T-helper 9 cell (primary cell): ENCODE results near the gene TRAPPC10.

Experiments
- DNase-seq: peaks from one replicate; pipeline ENCODE4 v3.0.0-alpha.2; 2020
- total RNA-seq, 2 donors: gene quantifications; one replicate each; lab custom pipeline; 2026; lab: John Stamatoyannopoulos, UW

Gene TRAPPC10, protein sequence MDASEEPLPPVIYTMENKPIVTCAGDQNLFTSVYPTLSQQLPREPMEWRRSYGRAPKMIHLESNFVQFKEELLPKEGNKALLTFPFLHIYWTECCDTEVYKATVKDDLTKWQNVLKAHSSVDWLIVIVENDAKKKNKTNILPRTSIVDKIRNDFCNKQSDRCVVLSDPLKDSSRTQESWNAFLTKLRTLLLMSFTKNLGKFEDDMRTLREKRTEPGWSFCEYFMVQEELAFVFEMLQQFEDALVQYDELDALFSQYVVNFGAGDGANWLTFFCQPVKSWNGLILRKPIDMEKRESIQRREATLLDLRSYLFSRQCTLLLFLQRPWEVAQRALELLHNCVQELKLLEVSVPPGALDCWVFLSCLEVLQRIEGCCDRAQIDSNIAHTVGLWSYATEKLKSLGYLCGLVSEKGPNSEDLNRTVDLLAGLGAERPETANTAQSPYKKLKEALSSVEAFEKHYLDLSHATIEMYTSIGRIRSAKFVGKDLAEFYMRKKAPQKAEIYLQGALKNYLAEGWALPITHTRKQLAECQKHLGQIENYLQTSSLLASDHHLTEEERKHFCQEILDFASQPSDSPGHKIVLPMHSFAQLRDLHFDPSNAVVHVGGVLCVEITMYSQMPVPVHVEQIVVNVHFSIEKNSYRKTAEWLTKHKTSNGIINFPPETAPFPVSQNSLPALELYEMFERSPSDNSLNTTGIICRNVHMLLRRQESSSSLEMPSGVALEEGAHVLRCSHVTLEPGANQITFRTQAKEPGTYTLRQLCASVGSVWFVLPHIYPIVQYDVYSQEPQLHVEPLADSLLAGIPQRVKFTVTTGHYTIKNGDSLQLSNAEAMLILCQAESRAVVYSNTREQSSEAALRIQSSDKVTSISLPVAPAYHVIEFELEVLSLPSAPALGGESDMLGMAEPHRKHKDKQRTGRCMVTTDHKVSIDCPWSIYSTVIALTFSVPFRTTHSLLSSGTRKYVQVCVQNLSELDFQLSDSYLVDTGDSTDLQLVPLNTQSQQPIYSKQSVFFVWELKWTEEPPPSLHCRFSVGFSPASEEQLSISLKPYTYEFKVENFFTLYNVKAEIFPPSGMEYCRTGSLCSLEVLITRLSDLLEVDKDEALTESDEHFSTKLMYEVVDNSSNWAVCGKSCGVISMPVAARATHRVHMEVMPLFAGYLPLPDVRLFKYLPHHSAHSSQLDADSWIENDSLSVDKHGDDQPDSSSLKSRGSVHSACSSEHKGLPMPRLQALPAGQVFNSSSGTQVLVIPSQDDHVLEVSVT
- 150 reads per million in 2 donors for total RNA-seq

DNA sequence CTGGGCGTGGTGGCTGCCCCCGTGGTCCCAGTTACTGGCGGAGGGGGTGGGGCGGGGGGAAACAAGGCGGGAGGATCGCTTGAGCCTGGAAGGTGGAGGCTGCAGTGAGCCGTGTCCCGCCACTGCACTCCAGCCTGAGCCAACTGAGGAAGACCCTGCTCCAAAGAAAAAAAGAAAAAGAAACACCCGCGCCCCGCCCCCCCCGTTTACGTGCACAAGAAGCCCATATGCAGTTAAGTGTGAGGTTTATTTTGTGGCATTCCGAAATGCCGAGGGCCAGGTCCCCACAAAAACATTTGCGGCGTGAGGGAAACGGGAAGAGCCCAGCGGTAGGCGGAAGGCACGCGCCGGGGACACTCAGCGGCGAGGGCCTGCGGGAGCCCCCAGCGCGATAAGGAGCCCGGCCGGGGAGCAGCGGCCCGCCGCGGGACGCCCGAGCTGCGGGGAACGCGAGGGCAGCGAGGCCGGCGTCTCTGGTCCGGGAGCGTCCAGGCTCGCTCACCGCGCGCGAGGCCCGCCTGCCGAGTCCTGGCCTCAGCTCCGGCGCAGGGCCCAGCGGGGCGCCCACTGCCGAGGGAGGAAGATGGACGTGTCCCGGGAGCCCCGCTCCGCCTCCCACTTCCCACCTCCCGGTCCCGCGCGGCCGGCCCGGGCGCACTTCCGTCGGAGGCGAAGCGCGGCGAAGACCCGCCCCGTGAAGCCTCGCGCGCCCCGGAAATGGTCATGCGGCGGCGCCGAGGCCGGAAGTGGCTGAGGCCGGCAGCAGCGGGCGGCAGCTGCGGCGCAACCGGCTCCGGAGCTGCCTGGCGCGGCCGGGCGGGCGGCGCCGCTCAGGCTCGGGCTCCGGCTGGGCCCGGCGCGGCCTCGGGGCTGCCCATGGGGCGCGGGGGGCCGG lies at the start of gene TRAPPC10:
Gene TRAPPC10 (plus strand): TSS at position 731 of the 895 bp plus-strand sequence. CDS start 185 bp downstream, outside the sequence.
- peak; percentile 67 for DNase-seq

DNA sequence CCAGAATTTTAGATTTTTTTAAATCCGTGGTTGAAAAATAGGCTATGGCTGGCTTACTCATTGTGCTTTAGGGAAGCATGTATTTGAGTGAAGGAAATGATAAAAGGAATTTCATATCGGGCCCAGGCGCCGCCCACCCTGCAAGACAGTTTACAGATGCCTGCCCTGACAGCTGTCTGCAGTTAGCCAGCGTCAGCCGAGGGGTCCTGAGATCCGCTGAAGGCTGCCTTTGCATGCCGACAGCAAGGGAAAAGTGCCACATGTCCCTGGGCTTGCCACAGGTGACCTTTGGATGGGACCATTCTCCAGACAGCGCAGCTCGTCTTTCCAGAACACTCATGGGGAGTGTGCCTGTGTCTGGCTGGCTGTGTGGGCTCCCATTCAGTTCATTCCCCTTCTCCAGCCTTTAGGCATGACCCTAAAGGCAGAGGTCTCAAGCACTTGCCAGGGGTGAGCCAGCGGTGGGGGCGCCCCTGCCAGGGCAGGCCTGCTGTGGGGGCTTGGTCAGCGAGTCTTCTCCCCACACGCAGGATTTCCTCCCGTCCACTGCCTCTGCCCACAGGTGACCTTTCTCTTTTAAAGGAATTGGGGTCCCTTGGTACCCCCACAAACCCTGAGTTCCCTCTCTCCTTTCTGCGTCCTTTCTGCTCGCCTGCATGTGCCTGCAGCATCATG lies 46.1 kb upstream of the TRAPPC10 start:
- DNase-seq, result no peak

DNA sequence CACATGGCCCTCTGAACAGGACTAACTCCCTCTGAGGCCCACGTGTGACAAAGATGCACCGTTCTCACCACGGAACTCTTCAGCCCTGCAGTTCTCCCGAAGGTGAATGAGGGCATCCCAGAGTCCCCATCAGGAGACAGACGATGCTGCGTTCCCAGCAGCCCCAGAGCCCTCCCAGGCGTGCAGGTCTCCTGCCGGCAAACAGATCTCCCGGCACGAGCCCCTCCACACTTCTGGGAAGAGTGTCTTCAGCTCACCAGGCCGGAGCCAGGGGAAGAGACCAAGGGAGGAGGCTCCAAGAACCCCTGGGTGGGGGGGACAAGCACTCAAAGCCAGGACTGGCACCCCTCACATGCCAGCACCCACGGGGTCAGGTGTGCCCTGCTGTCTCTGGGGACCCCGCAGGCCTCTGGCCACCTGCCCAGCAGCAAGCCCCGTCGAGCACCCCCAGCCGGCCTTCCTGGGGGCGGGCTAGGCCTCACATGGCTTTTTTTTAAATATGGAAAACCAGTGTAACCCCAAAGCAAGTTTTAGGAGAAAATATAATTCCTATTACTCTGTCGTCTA lies 45.1 kb upstream of the TRAPPC10 start:
- DNase-seq, result no peak

DNA sequence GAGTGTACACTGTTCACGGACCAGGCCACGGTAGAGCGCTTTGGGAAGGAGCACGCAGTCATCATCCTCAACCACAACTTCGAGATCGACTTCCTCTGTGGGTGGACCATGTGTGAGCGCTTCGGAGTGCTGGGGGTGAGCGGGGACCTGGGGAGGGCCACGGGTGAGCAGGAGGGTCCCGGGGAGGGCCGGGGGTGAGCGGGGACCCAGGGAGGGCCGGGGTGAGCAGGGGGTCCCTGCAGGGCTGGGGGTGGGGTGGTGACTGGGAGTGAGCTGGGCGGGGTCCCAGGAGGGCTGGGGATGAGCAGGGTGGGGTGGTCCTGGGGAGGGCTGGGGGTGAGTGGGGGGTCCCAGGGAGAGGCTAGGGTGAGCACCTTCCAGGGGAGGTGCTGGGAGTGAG lies 44.1 kb upstream of the TRAPPC10 start:
- no peak for DNase-seq

DNA sequence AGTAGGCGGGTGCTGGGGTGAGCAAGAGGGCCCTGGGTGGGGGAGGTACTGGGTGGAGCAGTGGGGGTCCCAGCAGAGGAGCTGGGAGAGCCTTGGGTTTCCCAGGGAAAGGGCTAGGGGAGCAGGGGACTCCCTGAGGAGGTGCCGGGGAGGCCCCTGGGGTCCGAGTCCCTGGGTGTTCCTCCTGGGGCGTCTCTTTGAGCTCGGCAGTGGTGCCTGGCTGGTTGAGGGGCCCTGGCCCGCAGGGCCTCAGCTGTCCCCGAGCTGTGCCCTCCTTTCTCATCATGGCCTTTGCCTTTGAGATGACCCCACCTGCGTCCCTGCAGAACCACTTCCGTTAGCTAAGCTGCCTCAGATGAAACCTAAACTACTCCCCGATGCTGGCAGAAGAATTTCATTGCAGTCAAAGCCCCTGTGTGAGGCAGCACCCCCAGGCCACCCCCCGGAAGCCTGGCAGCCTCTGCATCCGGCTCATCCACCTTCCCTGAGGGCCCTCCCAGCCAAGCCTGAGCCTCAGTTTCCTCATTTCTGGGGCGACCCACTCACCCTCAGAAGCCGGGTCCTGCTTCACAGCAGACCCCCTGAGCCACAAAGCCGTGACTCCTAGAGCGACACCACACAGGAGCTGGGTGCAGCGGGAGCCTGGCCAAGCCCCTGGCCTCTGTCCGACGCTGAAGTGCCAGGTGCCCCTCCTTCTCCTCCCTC lies 43.5 kb upstream of the TRAPPC10 start:
- DNase-seq, result no peak

DNA sequence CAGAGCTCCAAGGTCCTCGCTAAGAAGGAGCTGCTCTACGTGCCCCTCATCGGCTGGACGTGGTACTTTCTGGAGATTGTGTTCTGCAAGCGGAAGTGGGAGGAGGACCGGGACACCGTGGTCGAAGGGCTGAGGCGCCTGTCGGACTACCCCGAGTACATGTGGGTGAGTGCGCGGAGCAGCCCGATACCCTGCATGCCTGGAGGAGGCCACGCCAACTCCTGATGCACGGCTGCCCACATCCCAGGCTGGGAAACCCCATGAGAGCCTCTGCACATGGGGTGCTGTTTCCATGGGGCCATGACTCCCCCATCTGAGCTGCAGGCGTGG lies 43.0 kb upstream of the TRAPPC10 start:
- DNase-seq, result no peak

DNA sequence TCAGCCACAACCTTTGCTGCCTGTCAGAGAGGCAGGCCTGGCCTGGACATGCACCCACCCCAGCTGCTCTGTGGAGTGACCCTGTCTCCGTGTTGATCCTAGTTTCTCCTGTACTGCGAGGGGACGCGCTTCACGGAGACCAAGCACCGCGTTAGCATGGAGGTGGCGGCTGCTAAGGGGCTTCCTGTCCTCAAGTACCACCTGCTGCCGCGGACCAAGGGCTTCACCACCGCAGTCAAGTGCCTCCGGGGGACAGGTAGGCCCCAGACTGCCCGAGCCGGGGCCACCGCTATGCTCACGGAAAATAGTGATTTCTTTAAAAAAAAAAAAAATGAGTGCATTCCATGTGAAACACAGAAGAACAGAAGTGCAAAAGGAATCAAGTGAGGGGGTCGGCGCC lies 41.6 kb upstream of the TRAPPC10 start:
- no peak for DNase-seq

DNA sequence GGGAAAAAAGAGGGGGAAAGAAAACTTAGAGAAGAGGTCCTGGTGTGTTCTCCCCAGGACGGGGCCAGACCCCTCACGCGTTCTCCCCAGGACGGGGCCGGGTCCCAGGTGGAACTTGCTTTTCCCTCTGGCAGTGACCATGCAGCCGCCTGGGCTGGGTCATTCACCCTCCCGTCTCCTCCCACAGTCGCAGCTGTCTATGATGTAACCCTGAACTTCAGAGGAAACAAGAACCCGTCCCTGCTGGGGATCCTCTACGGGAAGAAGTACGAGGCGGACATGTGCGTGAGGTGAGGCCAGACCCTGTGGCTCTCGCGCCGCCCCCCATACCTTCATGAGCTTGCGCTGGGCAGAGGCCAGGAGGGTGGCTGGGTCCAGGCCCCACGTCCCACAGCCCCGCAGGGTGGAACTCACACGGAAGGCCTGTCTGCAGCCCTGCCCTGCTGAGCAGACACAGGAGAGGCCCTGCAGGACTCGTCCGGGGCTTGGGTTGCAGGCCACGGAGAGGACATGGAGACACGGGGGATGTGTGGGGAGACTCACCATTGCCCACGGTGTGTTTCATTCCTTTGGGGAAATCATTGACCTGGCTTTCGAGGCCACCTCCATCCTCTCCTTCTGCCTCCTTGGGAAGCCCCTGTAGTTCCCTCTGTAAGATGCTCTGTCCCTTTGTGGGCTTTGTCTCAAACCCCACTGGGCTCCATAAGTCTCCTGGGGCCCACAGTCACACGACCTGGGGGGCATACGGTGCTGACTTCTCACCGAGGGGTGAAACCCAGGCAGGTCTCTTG lies 40.7 kb upstream of the TRAPPC10 start:
- no peak for DNase-seq

DNA sequence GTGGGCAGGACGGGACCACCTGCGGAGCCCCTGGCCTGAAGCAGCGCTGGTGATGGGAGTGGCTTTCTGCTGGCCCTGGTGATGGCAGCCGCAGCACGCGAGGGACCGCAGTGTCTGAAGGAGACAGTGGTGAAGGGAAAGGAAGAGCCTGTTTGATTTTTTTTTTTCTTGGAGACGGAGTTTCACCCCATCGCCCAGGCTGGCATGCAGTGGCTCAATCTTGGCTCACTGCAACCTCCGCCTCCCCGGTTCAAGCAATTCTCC lies 40.2 kb upstream of the TRAPPC10 start:
- no peak for DNase-seq

DNA sequence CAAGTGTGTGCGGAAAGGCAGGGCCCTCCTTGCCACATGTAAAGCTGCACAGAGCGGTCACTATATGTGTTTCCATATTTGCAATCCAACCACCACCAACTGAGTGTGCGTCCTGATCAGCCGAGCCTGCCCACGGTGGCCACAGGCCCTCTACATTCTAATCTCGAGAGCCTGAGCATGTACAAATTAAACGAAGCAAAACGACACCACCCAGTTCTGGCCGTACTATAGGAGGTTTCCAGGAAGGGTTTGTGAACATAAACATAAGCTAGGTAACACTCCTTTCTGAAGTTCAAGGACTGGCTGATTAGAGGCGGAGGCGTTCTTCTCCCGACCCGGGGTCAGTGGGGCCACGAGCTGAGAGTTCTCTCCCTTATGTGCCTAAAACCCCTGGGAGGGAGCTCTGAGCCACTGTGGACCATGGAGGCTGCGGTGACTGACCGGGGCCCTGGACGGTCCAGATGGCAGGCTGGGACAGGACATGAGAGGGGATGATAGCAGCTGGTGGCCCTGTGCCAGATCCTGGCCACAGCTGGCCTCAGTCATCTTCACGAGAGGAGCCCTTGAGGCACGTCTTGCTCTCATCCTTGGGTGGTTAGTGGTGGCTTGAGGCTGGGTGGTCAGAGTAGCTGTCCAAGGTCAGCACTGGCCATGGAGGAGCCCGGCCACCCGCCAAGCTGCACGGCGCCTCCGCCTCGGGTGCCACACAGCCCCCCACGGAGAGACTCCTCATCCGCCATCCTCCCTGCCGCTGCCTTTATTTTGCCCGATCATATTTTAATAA lies 39.1 kb upstream of the TRAPPC10 start:
- DNase-seq, result no peak

DNA sequence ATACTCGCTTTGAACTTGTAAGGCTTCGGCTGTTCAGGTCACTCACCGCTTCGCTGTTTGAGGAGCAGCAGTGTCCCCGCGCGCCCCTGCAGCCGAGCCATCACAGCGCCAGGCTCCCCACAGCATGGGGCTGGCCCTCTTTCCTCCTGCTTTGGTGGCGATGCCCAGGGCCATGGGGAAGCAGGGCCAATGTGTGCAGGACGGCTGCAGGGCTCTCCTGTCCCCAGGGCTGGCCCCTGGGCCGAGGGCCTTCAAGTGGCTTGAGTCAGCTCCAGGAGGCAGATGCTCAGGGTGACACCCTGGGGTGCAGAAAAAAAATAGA lies 38.5 kb upstream of the TRAPPC10 start:
- DNase-seq, result no peak

DNA sequence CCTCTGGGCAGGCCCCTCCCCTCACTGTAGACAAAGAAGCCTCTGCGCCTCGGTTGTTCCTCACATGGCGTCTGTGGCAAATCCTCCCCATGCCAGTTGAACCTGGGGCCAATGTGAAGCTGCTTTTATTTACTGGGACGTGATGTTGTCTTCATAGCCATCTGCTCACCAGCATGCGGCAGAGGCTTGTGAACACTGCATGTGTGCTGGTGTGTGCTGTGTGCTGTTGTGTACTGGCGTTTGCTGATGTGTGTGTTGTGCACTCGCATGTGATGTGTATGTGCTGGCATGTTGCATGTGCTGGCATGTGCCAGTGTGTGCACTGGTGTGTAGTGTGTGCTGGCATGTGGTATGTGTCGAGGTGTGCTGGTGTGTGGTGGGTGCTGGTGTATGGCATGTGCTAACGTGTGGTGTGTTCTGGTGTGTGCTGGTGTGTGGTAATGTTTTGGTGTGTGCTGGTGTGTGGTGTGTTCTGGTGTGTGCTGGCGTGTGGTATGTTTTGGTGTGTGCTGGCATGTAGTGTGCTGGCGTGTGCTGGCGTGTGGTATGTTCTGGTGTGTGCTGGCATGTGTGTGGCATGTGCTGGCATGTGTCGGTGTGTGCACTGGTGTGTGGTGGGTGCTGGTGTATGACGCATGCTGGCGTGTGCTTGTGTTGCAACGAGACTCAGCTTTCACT lies 37.2 kb upstream of the TRAPPC10 start:
- DNase-seq, result no peak

DNA sequence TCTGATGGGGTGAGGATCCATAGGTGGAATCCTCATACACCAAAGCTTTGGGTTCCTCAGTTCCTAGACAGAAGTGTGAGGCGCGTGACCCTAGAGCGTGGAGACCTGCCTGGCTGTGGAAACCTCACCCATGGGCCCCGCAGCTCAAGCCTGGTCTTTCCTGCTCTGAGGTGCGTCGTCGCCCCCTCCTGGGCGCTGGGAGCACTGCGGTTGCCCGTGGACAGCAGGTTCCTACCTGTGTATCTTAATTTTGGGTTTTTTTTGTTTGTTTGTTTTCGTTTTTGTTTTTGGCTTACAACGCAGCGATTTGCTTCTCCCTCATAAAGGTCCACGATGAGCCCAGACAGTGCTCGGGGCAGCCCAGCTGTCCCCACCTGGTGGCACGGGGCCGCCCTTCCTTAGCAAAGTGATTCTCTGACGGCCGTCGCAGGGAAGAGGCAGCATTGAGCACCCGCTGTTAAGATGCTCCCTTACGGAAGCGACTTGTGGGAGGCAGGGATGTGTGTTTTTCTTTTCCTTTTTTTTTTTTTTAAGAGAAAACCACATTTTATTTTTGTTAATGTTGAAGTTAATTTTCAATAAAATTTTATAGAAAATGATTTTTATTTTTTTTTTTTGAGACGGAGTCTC lies 36.5 kb upstream of the TRAPPC10 start:
- DNase-seq, result peak; percentile 74

DNA sequence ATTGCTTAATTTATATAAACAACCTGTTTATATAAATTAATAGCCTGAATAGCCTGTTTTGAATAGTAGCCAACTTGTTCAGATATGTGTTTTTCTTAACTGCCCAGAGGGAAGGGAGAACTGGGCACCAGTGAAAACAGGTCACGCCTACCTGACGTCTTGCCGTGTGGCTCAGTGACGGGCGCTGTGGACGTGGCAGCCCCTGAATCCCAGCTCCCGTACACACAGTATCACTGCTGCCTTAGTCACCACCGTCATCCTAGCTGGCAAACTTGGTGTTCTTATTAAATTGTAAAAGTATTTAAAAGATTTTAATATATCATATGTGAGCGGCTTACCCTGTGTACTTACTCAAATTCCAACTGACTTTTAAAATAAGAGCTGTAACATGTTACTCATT lies 35.4 kb upstream of the TRAPPC10 start:
- no peak for DNase-seq

DNA sequence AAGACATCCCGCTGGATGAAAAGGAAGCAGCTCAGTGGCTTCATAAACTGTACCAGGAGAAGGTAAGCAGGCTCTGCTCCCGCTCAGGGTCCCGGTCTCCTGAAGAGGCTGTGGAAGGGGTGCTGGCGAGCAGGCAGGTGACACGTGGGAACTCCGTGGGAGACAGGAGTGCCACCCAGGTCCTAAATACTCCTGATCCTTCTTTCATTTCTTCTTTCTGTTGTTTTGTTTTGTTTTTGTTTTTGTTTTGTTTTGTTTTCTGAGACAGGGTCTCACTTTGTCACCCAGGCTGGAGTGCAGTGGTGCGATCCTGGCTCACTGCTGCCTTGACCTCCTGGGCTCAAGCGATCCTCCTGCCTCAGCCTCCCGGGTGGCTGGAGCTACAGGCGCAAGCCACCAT lies 34.0 kb upstream of the TRAPPC10 start:
- no peak for DNase-seq

DNA sequence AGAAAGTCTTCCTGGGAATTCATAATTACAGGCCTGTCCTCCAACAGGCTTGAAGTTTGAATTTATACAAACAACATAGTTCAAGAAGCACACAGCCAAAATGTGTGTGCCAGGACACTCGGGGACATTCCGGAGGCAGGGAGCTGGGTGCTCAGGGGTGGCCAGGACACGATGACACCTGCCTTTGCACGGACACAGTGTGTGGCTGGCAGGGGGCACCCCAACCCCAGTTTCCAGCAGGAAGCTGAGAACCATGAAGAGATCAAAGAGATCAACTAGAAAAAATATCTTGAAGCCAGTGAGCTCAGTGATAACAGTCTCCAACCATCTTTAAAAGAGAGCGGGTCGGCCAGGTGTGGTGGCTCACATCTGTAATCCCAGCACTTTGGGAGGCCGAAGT lies 32.5 kb upstream of the TRAPPC10 start:
- DNase-seq, result no peak

DNA sequence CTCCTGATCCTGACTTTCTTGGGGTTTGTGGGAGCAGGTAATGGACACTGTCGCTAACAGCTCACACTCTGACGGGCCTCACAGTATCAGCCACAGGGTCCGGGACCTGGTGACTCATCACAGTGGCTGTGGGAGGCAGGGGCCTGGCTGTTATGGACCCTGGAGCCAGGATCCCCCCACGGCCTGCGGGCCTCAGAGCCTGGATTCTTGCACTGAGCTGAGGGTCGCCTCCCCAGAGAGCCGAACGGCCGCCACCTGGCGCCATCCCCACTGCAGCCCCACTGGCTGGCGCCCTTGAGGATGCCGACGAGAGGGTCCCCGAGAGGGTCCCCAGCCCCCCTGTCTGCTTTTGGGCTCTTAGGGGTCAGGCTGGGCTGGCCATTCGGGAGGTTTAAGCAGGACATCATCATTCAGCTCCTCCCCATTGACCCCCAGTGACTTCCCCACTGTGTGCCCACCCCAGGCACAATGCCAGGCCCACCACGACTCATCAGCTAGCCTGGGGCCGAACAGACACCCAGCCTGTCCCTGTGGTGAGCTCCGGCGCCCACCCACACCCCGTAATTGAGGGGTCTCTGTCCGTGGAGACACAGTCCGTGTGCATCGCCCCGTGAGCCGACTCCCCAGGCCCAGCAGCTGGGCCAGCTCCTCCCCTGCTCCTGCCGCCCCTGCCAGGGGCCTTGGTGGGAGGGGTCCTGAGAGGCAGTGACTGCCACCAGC lies 30.8 kb upstream of the TRAPPC10 start:
- no peak for DNase-seq

DNA sequence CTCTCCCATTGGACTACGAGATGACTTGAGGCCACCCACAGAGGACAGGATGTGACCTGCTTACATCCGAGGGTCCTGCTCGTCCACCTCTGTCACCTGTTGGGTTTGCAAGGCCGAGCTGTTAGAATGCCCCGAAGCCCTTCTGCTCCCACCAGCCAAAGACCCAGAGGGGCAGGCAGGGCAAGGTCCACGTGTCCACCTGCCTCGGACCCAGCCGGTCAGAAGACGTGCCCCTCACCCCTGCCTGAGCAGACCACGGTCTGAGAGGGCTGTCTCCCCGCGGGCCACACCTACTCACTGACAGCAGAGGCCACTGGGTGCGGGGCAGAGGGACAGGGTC lies 30.3 kb upstream of the TRAPPC10 start:
- DNase-seq, result no peak
